RWPE2 (cell line): ENCODE data around the gene LRRC8D.

Source experiments
- ATAC-seq: fragments of 200-7000 bp; cut with Tn5 transposase; 3 replicates; pipeline ENCODE4 v1.9.1; 2021; ENCODE audit warnings: low read depth
- DNase-seq: peaks from one replicate; pipeline ENCODE4 v3.0.0-alpha.2; 2020; ENCODE audit warnings: low spot score
- H3K27ac ChIP-seq: fragments of 450-650 bp; 2 replicates; pipeline ENCODE4 v1.5.1; 2017; ENCODE audit warnings: mild to moderate bottlenecking; ENCODE audit not compliant: poor library complexity, severe bottlenecking
- H3K27me3 ChIP-seq: fragments of 250-450 bp; sonication (Bioruptor Pico); 2 replicates; pipeline ENCODE4 v1.5.1; 2021; ENCODE audit warnings: mild to moderate bottlenecking, moderate library complexity; ENCODE audit not compliant: insufficient read depth, poor library complexity, severe bottlenecking
- H3K36me3 ChIP-seq: fragments of 250-450 bp; sonication (Bioruptor Pico); 2 replicates; pipeline ENCODE4 v1.5.1; 2020; ENCODE audit warnings: low read depth, mild to moderate bottlenecking, moderate library complexity
- H3K4me1 ChIP-seq: fragments of 250-450 bp; sonication (Bioruptor Pico); 2 replicates; pipeline ENCODE4 v1.5.1; 2021; ENCODE audit warnings: mild to moderate bottlenecking, moderate library complexity; ENCODE audit not compliant: insufficient read depth, poor library complexity, severe bottlenecking
- H3K4me3 ChIP-seq: fragments of 250-450 bp; sonication (Bioruptor Pico); 2 replicates; pipeline ENCODE4 v1.5.1; 2021; ENCODE audit warnings: mild to moderate bottlenecking, moderate library complexity; ENCODE audit not compliant: severe bottlenecking
- H3K9me3 ChIP-seq: fragments of 250-450 bp; sonication (Bioruptor Pico); 2 replicates; pipeline ENCODE4 v1.5.1; 2021; ENCODE audit warnings: mild to moderate bottlenecking, moderate library complexity; ENCODE audit not compliant: severe bottlenecking
- TF ChIP-seq, protein P1 (sequence below): fragments of 450-650 bp; IDR thresholded peaks from one replicate; pipeline ENCODE4 v1.5.1; 2017; ENCODE audit warnings: mild to moderate bottlenecking, moderate library complexity; ENCODE audit not compliant: poor library complexity, severe bottlenecking

The LRRC8D gene

GRCh38 chr1:89780721-89781120 lies 40.1 kb upstream of the LRRC8D start:
- DNase-seq, result no peak
- Histone ChIP-seq H3K27ac (no peak overlapping the region), H3K36me3 (no peaks in the 10 kb centered on the region), H3K4me3 (no peak overlapping the region), H3K27me3 (no peaks in the 10 kb centered on the region), H3K4me1 (no peaks in the 10 kb centered on the region), H3K9me3 (no peaks in the 10 kb centered on the region)
- ATAC-seq, result peak; percentile 76
- TF ChIP-seq, protein P1, sequence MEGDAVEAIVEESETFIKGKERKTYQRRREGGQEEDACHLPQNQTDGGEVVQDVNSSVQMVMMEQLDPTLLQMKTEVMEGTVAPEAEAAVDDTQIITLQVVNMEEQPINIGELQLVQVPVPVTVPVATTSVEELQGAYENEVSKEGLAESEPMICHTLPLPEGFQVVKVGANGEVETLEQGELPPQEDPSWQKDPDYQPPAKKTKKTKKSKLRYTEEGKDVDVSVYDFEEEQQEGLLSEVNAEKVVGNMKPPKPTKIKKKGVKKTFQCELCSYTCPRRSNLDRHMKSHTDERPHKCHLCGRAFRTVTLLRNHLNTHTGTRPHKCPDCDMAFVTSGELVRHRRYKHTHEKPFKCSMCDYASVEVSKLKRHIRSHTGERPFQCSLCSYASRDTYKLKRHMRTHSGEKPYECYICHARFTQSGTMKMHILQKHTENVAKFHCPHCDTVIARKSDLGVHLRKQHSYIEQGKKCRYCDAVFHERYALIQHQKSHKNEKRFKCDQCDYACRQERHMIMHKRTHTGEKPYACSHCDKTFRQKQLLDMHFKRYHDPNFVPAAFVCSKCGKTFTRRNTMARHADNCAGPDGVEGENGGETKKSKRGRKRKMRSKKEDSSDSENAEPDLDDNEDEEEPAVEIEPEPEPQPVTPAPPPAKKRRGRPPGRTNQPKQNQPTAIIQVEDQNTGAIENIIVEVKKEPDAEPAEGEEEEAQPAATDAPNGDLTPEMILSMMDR, result peak; percentile 59

GRCh38 chr1:89781494-89782126 lies 39.2 kb upstream of the LRRC8D start:
- TF ChIP-seq, protein P1, result no peak
- Histone ChIP-seq H3K4me3 (no peak overlapping the region), H3K36me3 (no peaks in the 10 kb centered on the region), H3K4me1 (no peaks in the 10 kb centered on the region), H3K9me3 (no peaks in the 10 kb centered on the region), H3K27ac (no peak overlapping the region), H3K27me3 (no peaks in the 10 kb centered on the region)
- ATAC-seq (no peak), DNase-seq (no peak)

DNA sequence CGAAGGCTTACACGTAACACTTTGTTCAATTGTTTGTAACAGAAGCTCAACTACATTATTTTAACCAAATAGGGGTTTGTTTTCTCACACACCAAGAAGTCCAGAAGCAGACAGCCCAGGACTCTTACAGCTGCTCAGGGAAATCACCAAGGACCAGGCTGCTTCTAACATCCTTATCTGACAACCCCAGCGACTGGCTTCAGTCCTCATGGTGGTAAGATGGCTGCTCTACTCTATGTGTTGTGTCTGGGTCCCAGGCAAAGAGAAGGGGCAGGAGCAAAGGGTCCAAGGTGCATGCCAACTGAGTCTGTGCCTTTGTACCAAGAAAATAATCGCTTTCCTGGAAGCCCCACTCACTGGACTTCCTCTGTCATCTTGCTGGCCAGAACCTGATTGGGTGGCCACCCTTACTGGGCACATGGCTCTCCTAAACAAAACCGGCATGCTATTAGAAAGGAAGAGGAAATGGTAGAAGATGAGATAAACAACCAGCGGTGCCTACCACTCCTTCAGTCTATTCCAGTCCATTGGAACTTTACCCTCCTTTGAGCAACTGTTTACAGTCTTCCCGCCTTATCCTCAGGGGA lies 34.1 kb upstream of the LRRC8D start:
- no peak overlapping the region for H3K4me3 ChIP-seq
- H3K9me3 ChIP-seq, result no peaks in the 10 kb centered on the region
- no peaks in the 10 kb centered on the region for H3K4me1 ChIP-seq
- no peaks in the 10 kb centered on the region for H3K36me3 ChIP-seq
- no peak overlapping the region for H3K27ac ChIP-seq
- H3K27me3 ChIP-seq, result no peaks in the 10 kb centered on the region
- DNase-seq (no peak), ATAC-seq (no peak)
- TF ChIP-seq, protein P1, result no peak

DNA sequence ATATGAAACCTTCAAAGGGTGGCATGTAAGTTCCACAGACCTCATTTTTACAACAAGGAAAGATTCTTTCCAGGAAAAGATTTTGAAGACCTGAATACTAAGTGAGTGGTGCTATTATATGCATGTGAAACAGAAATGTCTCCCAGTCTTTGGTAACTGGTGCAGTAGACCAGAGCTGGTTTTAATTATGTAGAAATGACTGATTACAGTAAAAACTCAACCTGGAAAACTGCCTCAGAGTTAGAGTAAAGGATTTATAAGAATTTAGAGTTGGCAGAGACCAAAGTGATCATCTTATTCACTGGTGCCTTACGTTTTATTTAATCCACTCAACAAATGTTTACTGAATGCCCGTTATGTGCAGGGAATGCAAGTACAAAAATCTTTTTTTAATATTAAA lies 30.2 kb upstream of the LRRC8D start:
- H3K9me3 ChIP-seq, result no peaks in the 10 kb centered on the region
- DNase-seq, result no peak
- H3K36me3 ChIP-seq, result no peaks in the 10 kb centered on the region
- ATAC-seq, result no peak
- TF ChIP-seq, protein P1, result no peak
- H3K4me3 ChIP-seq, result no peak overlapping the region
- H3K27ac ChIP-seq, result no peak overlapping the region
- no peaks in the 10 kb centered on the region for H3K27me3 ChIP-seq
- H3K4me1 ChIP-seq, result no peaks in the 10 kb centered on the region

GRCh38 chr1:89791064-89791726 lies 29.6 kb upstream of the LRRC8D start:
- no peaks in the 10 kb centered on the region for H3K27me3 ChIP-seq
- no peak overlapping the region for H3K27ac ChIP-seq
- TF ChIP-seq, protein P1, result no peak
- no peaks in the 10 kb centered on the region for H3K4me1 ChIP-seq
- H3K4me3 ChIP-seq, result no peak overlapping the region
- DNase-seq (no peak), ATAC-seq (no peak)
- H3K9me3 ChIP-seq, result no peaks in the 10 kb centered on the region
- H3K36me3 ChIP-seq, result no peaks in the 10 kb centered on the region
